ENCODE results near the gene KRT82. TPM values are rescaled to one million over a fixed set of nuclear protein-coding genes. Genes with fewer than 3 reads are reported as not detected.

KRT82 gene
- total and polyA plus RNA-seq, 10 donors, result 0.04 TPM; not detected in 9

GRCh38 chr12:52355176-52355575 lies 51.0 kb downstream of the KRT82 start:
- DNase-seq, result no peak
- H3K4me1 ChIP-seq, result peaks cover 6 to 46% (median 26%) of the 10 kb centered on the region in 6 donors
- H3K27ac ChIP-seq, result no peak overlapping the region
- 90 to 97% (median 92%) methylated on average over 8 of the region's 8 CpGs for WGBS, 5 donors
- intact Hi-C loops (cut with DNase I; ENCODE audit: low total_unique reads), result no loop called here
- H3K36me3 ChIP-seq, result no peaks in the 10 kb centered on the region
- TF ChIP-seq POLR2A (IDR thresholded peaks at IDR 0.05) (no peak), CTCF (IDR thresholded peaks at IDR 0.05 in 8 of 11, conservative IDR thresholded peaks at IDR 0.05 in 3 of 11) (no peak)
- H3K4me3 ChIP-seq, result no peak overlapping the region
- H3K27me3 ChIP-seq (replicated peaks in 1 of 7), result peaks cover 0 to 47% (median 0%) of the 10 kb centered on the region in 7 donors
- no peaks in the 10 kb centered on the region for H3K9me3 ChIP-seq

- H3K4me3 ChIP-seq, result no peak overlapping the region
- peaks cover 6 to 38% (median 23%) of the 10 kb centered on the region in 6 donors for H3K4me1 ChIP-seq
- peak; percentile 49 for DNase-seq
- no peaks in the 10 kb centered on the region for H3K9me3 ChIP-seq
- TF ChIP-seq POLR2A (IDR thresholded peaks at IDR 0.05), result no peak
- no peak for TF ChIP-seq POLR2AphosphoS5 (IDR thresholded peaks at IDR 0.05)
- TF ChIP-seq CTCF (IDR thresholded peaks at IDR 0.05 in 8 of 11, conservative IDR thresholded peaks at IDR 0.05 in 3 of 11), result no peak
- H3K27ac ChIP-seq, result no peak overlapping the region
- no peaks in the 10 kb centered on the region for H3K36me3 ChIP-seq
- H3K27me3 ChIP-seq (replicated peaks in 1 of 7), result peaks cover 0 to 50% (median 0%) of the 10 kb centered on the region in 7 donors
- intact Hi-C loops (cut with DNase I; ENCODE audit: low total_unique reads), result no loop called here
- 44 to 58% (median 51%) methylated on average over 5 of the region's 5 CpGs for WGBS, 5 donors
Observed at GRCh38 chr12:52354200-52354599, 51.9 kb downstream of the KRT82 start.

GRCh38 chr12:52353766-52354165 lies 52.4 kb downstream of the KRT82 start:
- H3K36me3 ChIP-seq, result no peaks in the 10 kb centered on the region
- intact Hi-C loops (cut with DNase I; ENCODE audit: low total_unique reads), result no loop called here
- TF ChIP-seq POLR2A (IDR thresholded peaks at IDR 0.05) (no peak), CTCF (IDR thresholded peaks at IDR 0.05 in 8 of 11, conservative IDR thresholded peaks at IDR 0.05 in 3 of 11) (no peak), POLR2AphosphoS5 (IDR thresholded peaks at IDR 0.05) (no peak)
- no peaks in the 10 kb centered on the region for H3K9me3 ChIP-seq
- H3K4me1 ChIP-seq, result peaks cover 3 to 33% (median 18%) of the 10 kb centered on the region in 6 donors
- no peak overlapping the region for H3K4me3 ChIP-seq
- H3K27me3 ChIP-seq (replicated peaks in 1 of 7), result peaks cover 0 to 50% (median 0%) of the 10 kb centered on the region in 7 donors
- DNase-seq, result peak; percentile 54
- no peak overlapping the region for H3K27ac ChIP-seq
- WGBS, 5 donors, result 55 to 68% (median 63%) methylated on average over 3 of the region's 3 CpGs

- Histone ChIP-seq H3K4me1 (peaks cover 0 to 25% (median 10%) of the 10 kb centered on the region in 6 donors), H3K4me3 (no peak overlapping the region), H3K27me3 (replicated peaks in 1 of 7) (peaks cover 0 to 50% (median 0%) of the 10 kb centered on the region in 7 donors), H3K9me3 (no peaks in the 10 kb centered on the region), H3K27ac (no peak overlapping the region), H3K36me3 (no peaks in the 10 kb centered on the region)
- intact Hi-C loops (cut with DNase I; ENCODE audit: low total_unique reads), result no loop called here
- TF ChIP-seq CTCF (IDR thresholded peaks at IDR 0.05 in 8 of 11, conservative IDR thresholded peaks at IDR 0.05 in 3 of 11), result no peak
- TF ChIP-seq POLR2A (IDR thresholded peaks at IDR 0.05), result no peak
- no peak for TF ChIP-seq POLR2AphosphoS5 (IDR thresholded peaks at IDR 0.05)
- peak; percentile 44 for DNase-seq
- 74 to 89% (median 75%) methylated on average over 2 of the region's 2 CpGs for WGBS, 5 donors
Observed at GRCh38 chr12:52352951-52353350, 53.2 kb downstream of the KRT82 start.

Data from spleen (tissue), 11 donors.